ENCODE results near the gene TTYH2.

- TF ChIP-seq, protein P1, sequence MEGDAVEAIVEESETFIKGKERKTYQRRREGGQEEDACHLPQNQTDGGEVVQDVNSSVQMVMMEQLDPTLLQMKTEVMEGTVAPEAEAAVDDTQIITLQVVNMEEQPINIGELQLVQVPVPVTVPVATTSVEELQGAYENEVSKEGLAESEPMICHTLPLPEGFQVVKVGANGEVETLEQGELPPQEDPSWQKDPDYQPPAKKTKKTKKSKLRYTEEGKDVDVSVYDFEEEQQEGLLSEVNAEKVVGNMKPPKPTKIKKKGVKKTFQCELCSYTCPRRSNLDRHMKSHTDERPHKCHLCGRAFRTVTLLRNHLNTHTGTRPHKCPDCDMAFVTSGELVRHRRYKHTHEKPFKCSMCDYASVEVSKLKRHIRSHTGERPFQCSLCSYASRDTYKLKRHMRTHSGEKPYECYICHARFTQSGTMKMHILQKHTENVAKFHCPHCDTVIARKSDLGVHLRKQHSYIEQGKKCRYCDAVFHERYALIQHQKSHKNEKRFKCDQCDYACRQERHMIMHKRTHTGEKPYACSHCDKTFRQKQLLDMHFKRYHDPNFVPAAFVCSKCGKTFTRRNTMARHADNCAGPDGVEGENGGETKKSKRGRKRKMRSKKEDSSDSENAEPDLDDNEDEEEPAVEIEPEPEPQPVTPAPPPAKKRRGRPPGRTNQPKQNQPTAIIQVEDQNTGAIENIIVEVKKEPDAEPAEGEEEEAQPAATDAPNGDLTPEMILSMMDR (IDR thresholded peaks at IDR 0.05 in 8 of 11, conservative IDR thresholded peaks at IDR 0.05 in 3 of 11), result no peak
- TF ChIP-seq POLR2A (IDR thresholded peaks at IDR 0.05), result no peak
Observed at GRCh38 chr17:74274709-74275340, 61.5 kb downstream of the TTYH2 start.
